GM10248 (cell line): ENCODE results near the gene CLEC18B.
"Not testable (repeated sequence)": the region's sequence is repeated elsewhere in the genome, so short reads cannot be mapped to it uniquely, and the experiment has no call there.

Experiments
- CTCF ChIA-PET: fragments of 300-600 bp; sonication (Branson Sonifier 250); formaldehyde crosslinking; extraction: SDS; loops from one replicate; lab custom pipeline; 2021; ENCODE audit warnings: antibody characterized with exemption; lab: Yijun Ruan, JAX
- POLR2A ChIA-PET: fragments of 350-650 bp; sonication (Branson Sonifier 250); formaldehyde crosslinking; extraction: SDS; loops from one replicate; lab custom pipeline; 2020; ENCODE audit warnings: antibody characterized with exemption; lab: Yijun Ruan, JAX
- DNase-seq: peaks from one replicate; pipeline ENCODE4 v3.0.0; 2012; ENCODE audit errors: extremely low spot score
- CTCF ChIP-seq: IDR thresholded peaks from 2 replicates; pipeline ENCODE4 v1.5.1; 2012; ENCODE audit warnings: mild to moderate bottlenecking, low read depth; ENCODE audit errors: extremely low read depth, missing control alignments, control extremely low read depth

Gene CLEC18B

GRCh38 chr16:74446866-74447265 is 25.6 kb upstream of the CLEC18B start:
- CTCF ChIA-PET = no interaction called here
- DNase-seq = no peak
- POLR2A ChIA-PET = no interaction called here
- TF ChIP-seq CTCF = no peak

GRCh38 chr16:74443624-74444346 is 22.5 kb upstream of the CLEC18B start:
- POLR2A ChIA-PET, DNase-seq, CTCF ChIA-PET: not testable (repeated sequence)

GRCh38 chr16:74439685-74440084 is 18.4 kb upstream of the CLEC18B start:
- CTCF ChIA-PET = no interaction called here
- DNase-seq = no peak

GRCh38 chr16:74438492-74438979 is 17.3 kb upstream of the CLEC18B start:
- ChIA-PET POLR2A (no interaction called here), CTCF (no interaction called here)
- no peak for TF ChIP-seq CTCF
- DNase-seq = no peak

More at GRCh38 chr16:74439685-74440084, 18.4 kb upstream of the CLEC18B start:
- TF ChIP-seq CTCF = no peak
- POLR2A ChIA-PET = no interaction called here

GRCh38 chr16:74431516-74431915 is 10.2 kb upstream of the CLEC18B start:
- no peak for DNase-seq
- ChIA-PET POLR2A (no interaction called here), CTCF (interaction anchor here (1.0 to 1.7 kb wide), 5 partner anchors 10 to 127 kb away, joined by 3 to 8 read pairs (median 5); no protein-coding TSS in a partner anchor)
- no peak for TF ChIP-seq CTCF

- CTCF ChIA-PET, DNase-seq, POLR2A ChIA-PET: not testable (repeated sequence)
- TF ChIP-seq CTCF = peak; percentile 57
Measured at GRCh38 chr16:74430036-74430712, 8.9 kb upstream of the CLEC18B start.

- POLR2A ChIA-PET, CTCF ChIA-PET, DNase-seq: not testable (repeated sequence)
Measured at GRCh38 chr16:74428493-74428892, 7.2 kb upstream of the CLEC18B start.

GRCh38 chr16:74425751-74426150 is 4.5 kb upstream of the CLEC18B start:
- DNase-seq, CTCF ChIA-PET, POLR2A ChIA-PET: not testable (repeated sequence)

- POLR2A ChIA-PET = interaction anchor here (0.7 kb wide), 1 partner anchor 120 kb away, joined by 9 read pairs; no protein-coding TSS in a partner anchor
- CTCF ChIA-PET, DNase-seq: not testable (repeated sequence)
Measured at GRCh38 chr16:74423721-74424120, 2.4 kb upstream of the CLEC18B start.

GRCh38 chr16:74422086-74422485 is 808 bp upstream of the CLEC18B start:
- DNase-seq, POLR2A ChIA-PET, CTCF ChIA-PET: not testable (repeated sequence)

- DNase-seq, CTCF ChIA-PET: not testable (repeated sequence)
Measured at GRCh38 chr16:74421482-74421785, 156 bp upstream of the CLEC18B start.

GRCh38 chr16:74419811-74420210 is 1.5 kb downstream of the CLEC18B start:
- POLR2A ChIA-PET, DNase-seq, CTCF ChIA-PET: not testable (repeated sequence)

More at GRCh38 chr16:74421482-74421785, 156 bp upstream of the CLEC18B start:
- POLR2A ChIA-PET = not testable (repeated sequence)
